Effector memory CD4-positive, alpha-beta T cell (primary cell): ENCODE data around the gene REEP6.
"Not testable (repeated sequence)": the region's sequence is repeated elsewhere in the genome, so short reads cannot be mapped to it uniquely, and the experiment has no call there.

Source experiments
- DNase-seq, 3 donors: peaks; one replicate each; pipeline ENCODE4 v3.0.0-alpha.2; 2020
- H3K27ac ChIP-seq: 2 replicates; pipeline ENCODE4 v1.7.0; 2013; ENCODE audit warnings: mild to moderate bottlenecking, low read length, moderate library complexity; ENCODE audit not compliant: insufficient read depth, poor library complexity, severe bottlenecking
- H3K27me3 ChIP-seq: replicated peaks from 2 replicates; pipeline ENCODE4 v1.7.0; 2013; ENCODE audit warnings: mild to moderate bottlenecking, low read length; ENCODE audit not compliant: insufficient read depth, control insufficient read depth, poor library complexity, severe bottlenecking
- H3K36me3 ChIP-seq: 2 replicates; pipeline ENCODE4 v1.7.0; 2013; ENCODE audit warnings: mild to moderate bottlenecking, low read length, moderate library complexity; ENCODE audit not compliant: control insufficient read depth, insufficient read depth
- H3K4me1 ChIP-seq: 2 replicates; pipeline ENCODE4 v1.7.0; 2013; ENCODE audit warnings: low read length, mild to moderate bottlenecking; ENCODE audit not compliant: control insufficient read depth, insufficient read depth, poor library complexity, severe bottlenecking
- H3K4me3 ChIP-seq: 2 replicates; pipeline ENCODE4 v1.7.0; 2013; ENCODE audit warnings: low read length, low read depth, mild to moderate bottlenecking; ENCODE audit not compliant: insufficient read depth, poor library complexity, severe bottlenecking
- H3K9me3 ChIP-seq: 2 replicates; pipeline ENCODE4 v1.7.0; 2013; ENCODE audit warnings: mild to moderate bottlenecking, low read length, moderate library complexity; ENCODE audit not compliant: control insufficient read depth

The REEP6 gene

DNA sequence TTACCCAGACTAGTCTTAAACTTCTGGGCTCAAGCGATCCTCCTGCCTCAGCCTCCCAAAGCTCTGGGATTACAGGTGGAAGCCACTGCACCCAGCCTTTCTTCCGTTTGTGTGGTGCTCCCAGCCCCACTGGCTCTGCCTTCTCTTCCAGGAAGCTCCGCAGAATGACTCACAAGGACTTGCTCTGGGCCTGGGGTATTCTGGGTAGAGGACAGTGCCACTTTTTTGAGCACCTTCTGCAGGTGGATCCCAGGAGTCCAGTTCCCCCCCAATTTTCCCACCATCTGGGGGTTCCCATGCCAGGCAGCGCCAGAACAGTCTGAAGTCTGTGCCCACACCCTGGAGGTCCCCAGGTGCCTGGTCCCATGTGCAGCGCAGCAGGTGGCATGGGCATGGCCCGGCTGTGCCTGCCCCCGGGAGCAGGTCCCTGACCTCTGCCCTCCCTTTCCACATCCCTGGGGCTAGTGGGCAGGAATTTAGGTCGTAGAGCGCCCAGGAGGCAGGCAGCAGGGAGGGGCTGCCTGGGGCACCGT, 1.6 kb downstream of the REEP6 start:
- Histone ChIP-seq H3K27me3 (no peaks in the 10 kb centered on the region), H3K36me3 (no peaks in the 10 kb centered on the region), H3K4me3 (no peak overlapping the region), H3K9me3 (no peaks in the 10 kb centered on the region), H3K27ac (no peak overlapping the region), H3K4me1 (peaks cover 18% of the 10 kb centered on the region)
- no peak for DNase-seq

DNA sequence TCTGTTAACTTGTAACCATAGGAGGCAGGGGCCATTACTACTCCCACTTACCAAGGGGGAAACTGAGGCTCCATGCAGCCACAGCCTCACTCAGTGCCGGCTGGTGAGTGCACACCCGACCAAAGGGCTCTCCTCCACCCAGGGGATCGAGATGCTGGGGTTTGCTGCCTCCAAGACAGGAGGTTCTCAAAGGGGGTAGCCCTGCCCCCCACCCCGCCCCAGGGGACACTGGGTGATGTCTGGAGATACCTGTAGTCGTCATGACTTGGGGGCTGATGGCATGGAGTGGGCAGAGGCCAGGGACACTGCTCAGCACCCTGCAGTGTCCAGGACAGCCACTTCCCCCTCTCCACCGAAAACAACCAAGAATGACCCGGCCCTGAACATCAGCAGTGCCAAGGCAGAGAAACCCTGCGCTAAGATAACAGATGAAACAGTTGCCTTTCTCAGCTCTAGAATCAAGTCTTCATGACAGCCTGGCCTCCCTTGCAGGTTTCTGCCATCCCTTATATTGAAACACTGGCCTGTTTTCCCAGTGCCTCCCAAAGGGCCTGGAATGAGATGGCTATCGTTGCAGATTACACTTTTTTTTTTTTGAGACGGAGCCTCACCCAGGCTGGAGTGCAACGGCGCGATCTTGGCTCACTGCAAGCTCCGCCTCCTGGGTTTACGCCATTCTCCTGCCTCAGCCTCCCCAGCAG, 3.3 kb downstream of the REEP6 start:
- no peak for DNase-seq
- H3K4me1 ChIP-seq, result peaks cover 18% of the 10 kb centered on the region
- no peaks in the 10 kb centered on the region for H3K27me3 ChIP-seq
- H3K9me3 ChIP-seq, result no peaks in the 10 kb centered on the region
- no peaks in the 10 kb centered on the region for H3K36me3 ChIP-seq
- H3K27ac ChIP-seq, result no peak overlapping the region
- no peak overlapping the region for H3K4me3 ChIP-seq

DNA sequence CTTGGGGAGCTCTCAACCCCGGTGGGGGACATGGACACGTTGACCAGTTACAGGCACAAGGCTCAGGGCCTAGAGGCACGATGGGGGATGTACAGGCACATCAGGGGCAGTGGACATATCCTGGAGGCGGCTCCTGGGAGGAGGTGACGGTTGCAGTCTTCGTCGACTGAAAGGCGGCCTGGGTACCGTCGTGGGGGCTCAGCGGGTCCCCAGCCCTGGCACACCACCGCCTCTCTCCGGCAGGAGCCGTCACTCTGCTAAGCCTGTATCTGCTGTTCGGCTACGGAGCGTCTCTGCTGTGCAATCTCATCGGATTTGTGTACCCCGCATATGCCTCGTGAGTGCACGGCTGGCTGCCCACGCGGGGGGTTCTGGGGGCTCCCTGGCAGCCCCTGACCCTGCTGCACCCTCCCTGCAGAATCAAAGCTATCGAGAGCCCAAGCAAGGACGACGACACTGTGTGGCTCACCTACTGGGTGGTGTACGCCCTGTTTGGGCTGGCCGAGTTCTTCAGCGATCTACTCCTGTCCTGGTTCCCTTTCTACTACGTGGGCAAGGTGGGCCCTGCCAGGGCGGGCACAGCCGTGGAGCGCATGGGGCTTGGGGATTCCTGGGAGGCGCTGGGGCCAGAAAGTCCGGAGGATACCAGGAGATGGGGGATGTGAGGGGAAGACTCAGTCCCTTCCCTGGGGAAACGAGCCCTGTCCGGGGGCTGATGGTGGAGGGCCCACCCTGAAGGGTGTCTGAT, 4.2 kb downstream of the REEP6 start:
- H3K27me3 ChIP-seq, result no peaks in the 10 kb centered on the region
- DNase-seq, result no peak
- H3K4me3 ChIP-seq, result no peak overlapping the region
- no peaks in the 10 kb centered on the region for H3K36me3 ChIP-seq
- no peak overlapping the region for H3K27ac ChIP-seq
- no peaks in the 10 kb centered on the region for H3K9me3 ChIP-seq
- peaks cover 9% of the 10 kb centered on the region for H3K4me1 ChIP-seq

DNA sequence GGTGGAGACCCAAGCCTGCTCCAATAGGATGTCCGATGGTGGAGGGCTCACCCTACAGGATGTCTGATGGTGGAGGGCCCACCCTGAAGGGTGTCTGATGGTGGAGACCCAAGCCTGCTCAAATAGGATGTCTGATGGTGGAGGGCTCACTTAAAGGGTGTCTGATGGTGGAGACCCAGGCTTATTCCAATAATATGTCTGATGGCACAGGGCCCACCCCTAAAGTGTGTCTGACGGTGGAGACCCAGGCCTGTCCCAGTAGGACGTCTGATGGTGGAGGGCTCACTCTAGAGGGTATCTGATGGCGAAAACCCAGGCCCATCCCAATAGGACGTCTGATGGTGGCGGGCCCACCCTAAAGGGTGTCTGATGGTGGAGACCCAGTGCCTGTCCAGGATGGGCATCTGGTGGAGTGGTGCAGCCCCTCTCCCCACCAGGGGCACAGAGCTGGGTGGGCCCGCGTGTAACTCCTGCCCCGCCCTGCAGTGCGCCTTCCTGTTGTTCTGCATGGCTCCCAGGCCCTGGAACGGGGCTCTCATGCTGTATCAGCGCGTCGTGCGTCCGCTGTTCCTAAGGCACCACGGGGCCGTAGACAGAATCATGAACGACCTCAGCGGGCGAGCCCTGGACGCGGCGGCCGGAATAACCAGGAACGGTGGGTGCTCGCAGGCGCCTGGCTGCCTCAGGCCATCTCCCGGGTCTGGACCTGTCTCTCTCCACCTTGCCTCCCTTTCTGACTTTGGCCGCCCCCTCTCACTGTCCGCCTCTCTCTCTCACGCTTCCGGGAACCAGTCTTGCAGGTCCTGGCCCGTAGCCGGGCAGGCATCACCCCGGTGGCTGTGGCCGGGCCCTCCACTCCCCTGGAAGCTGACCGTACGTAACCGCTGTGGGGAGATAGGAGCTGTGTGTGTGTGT, 5.1 kb downstream of the REEP6 start:
- no peaks in the 10 kb centered on the region for H3K27me3 ChIP-seq

DNA sequence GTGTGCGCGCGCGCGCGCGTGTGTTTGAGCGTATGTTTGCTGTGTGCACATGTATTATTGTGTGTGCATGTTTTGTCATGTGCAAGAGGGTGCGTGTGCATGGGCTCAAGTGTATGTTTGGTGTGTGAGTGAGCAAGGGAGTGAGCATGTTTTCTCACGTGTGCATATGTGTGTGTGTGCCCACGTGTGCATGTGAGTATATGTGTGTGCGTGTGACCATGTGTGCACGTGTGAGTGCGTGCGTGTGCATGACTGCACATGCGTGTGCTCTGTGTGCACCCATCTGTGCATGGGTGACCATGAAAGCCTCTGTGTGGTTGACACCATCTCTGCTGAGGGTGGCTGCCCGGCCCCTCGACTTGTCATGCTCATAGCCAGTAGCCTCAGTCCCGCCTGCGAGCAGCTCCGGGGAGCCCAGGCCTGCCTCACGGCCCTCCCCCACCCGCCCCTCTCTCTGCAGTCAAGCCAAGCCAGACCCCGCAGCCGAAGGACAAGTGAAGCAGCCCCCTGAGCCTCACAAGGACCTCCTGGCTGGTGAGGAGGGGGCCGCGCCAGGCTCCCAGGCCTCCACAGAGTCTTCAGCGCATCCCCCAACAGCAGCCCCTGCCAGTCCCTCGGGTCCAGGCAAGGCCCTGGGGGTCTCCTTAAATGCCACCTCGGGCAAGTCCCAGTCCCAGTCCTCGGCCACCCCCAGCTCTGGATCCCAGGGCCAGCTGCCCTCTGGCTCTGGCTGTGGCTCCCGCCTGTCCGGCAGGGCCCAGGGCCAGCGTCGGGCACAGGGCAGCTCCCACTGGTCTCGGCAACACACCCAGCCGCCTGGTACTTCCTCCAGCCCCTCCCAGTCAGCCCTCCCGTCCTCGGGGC, 6.0 kb downstream of the REEP6 start:
- Histone ChIP-seq H3K9me3 (no peaks in the 10 kb centered on the region), H3K36me3 (no peaks in the 10 kb centered on the region), H3K27ac (no peak overlapping the region), H3K4me3 (no peak overlapping the region), H3K4me1 (no peaks in the 10 kb centered on the region), H3K27me3 (no peaks in the 10 kb centered on the region)
- no peak for DNase-seq

More for the DNA sequence above, 5.1 kb downstream of the REEP6 start:
- H3K27ac ChIP-seq, result no peak overlapping the region
- H3K4me1 ChIP-seq, result peaks cover 7% of the 10 kb centered on the region
- no peaks in the 10 kb centered on the region for H3K36me3 ChIP-seq
- H3K9me3 ChIP-seq, result no peaks in the 10 kb centered on the region
- H3K4me3 ChIP-seq, result no peak overlapping the region
- DNase-seq, result no peak

DNA sequence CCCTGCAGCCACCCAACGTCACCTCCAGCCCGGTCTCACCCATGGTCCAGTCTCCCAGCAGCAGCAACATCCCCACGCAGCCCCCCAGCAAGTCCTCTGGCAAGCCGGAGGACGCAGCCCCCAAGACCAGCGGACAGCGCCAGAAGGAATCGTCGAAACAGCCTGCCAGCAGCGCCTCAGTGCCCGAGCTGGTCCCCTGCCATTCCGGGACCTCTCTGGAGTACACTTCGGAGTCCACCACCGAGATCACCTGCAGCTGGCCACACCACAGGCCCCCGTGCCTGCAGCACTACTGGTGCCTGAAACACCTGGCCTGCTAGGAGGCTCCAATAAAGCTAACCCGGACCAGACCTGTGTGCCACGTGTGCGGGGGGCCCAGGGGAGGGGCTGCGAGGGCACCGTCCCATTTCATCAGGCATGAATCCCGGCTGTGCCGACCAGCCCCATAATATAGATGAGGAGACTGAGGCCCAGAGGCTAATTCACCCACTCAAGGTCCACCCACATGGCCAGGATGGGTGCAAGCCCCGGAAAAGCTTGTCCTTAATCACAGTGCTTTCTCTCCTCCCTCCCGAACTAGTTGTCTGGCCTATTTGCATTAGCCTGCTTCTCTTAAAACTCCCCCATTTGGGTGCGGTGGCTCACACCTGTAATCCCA, 6.7 kb downstream of the REEP6 start:
- DNase-seq, result no peak
- H3K4me1 ChIP-seq, result no peaks in the 10 kb centered on the region
- no peaks in the 10 kb centered on the region for H3K9me3 ChIP-seq
- no peak overlapping the region for H3K27ac ChIP-seq
- H3K36me3 ChIP-seq, result no peaks in the 10 kb centered on the region
- H3K27me3 ChIP-seq, result no peaks in the 10 kb centered on the region
- no peak overlapping the region for H3K4me3 ChIP-seq

DNA sequence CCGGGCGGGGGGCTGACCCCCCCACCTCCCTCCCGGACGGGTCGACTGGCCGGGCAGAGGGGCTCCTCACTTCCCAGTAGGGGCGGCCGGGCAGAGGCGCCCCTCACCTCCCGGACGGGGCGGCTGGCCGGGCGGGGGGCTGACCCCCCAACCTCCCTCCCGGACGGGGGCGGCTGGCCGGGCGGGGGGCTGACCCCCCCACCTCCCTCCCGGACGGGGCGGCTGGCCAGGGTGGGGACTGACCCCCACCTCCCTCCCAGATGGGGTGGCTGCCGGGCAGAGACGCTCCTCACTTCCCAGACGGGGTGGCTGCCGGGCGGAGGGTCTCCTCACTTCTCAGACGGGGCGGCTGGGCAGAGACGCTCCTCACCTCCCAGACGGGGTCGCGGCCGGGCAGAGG, 8.2 kb downstream of the REEP6 start:
- H3K9me3 ChIP-seq, H3K27ac ChIP-seq, H3K4me3 ChIP-seq, DNase-seq, H3K4me1 ChIP-seq, H3K36me3 ChIP-seq, H3K27me3 ChIP-seq: not testable (repeated sequence)

DNA sequence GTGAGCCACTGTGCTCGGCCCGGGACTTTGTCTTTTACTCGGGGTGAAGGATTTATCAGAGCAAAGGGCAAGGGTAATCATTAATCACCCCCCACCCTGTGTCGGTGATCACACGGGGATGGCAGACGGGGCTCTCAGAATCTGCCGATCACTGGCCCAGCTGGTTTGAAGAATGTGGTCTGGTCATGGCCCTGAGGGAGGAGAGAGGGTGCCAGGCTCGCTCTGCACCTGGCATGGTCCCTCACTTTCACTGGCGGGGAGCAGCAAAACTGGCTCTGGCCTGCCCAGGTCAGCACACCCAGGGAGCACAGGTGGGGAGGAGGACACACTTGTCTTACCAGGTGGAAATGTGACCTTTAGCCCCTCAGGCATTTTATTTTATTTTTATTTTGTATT, 10.2 kb downstream of the REEP6 start:
- Histone ChIP-seq H3K36me3 (no peaks in the 10 kb centered on the region), H3K4me1 (no peaks in the 10 kb centered on the region), H3K9me3 (no peaks in the 10 kb centered on the region), H3K27me3 (peaks cover 5% of the 10 kb centered on the region), H3K4me3 (no peak overlapping the region), H3K27ac (no peak overlapping the region)
- no peak for DNase-seq
